Smooth muscle cell (in vitro differentiated cells): Measurements from ENCODE around the gene SEPTIN2. TPM values are rescaled to one million over a fixed set of nuclear protein-coding genes. Genes with fewer than 3 reads are reported as not detected.
A peak's percentile ranks its signal among the peaks of the same experiment; 100 is the strongest.

Experiments used
- DNase-seq: peaks from one replicate; lab custom pipeline; 2025; ENCODE audit not compliant: unreplicated experiment; lab: John Stamatoyannopoulos, UW
- H2AFZ ChIP-seq: fragments of 200-600 bp; sonication (generic); 2 replicates; pipeline ENCODE4 v1.6.0; 2016; ENCODE audit warnings: antibody characterized with exemption, low read depth, mild to moderate bottlenecking
- H3F3A ChIP-seq: fragments of 200-600 bp; sonication (generic); 2 replicates; pipeline ENCODE4 v1.6.0; 2017; ENCODE audit warnings: antibody characterized with exemption, low read depth
- H3K27ac ChIP-seq: fragments of 200-600 bp; sonication (generic); 2 replicates; pipeline ENCODE4 v1.5.1; 2016; ENCODE audit warnings: low read depth, mild to moderate bottlenecking
- H3K27me3 ChIP-seq: fragments of 200-600 bp; sonication (generic); 2 replicates; pipeline ENCODE4 v1.6.1; 2016; ENCODE audit warnings: low read depth, mild to moderate bottlenecking
- H3K36me3 ChIP-seq: fragments of 200-600 bp; sonication (generic); 2 replicates; pipeline ENCODE4 v1.5.1; 2016; ENCODE audit warnings: low read depth
- H3K4me1 ChIP-seq: fragments of 200-600 bp; sonication (generic); 2 replicates; pipeline ENCODE4 v1.5.1; 2016; ENCODE audit warnings: low read depth
- H3K4me2 ChIP-seq: fragments of 200-600 bp; sonication (generic); 2 replicates; pipeline ENCODE4 v1.6.0; 2016; ENCODE audit warnings: mild to moderate bottlenecking
- H3K4me3 ChIP-seq: fragments of 200-600 bp; sonication (generic); 2 replicates; pipeline ENCODE4 v1.5.1; 2016; ENCODE audit warnings: mild to moderate bottlenecking
- H3K79me2 ChIP-seq: fragments of 200-600 bp; sonication (generic); 2 replicates; pipeline ENCODE4 v1.6.0; 2016; ENCODE audit warnings: low read depth, mild to moderate bottlenecking
- H3K9ac ChIP-seq: fragments of 200-600 bp; sonication (generic); 2 replicates; pipeline ENCODE4 v1.6.0; 2016; ENCODE audit warnings: low read depth
- H3K9me3 ChIP-seq: fragments of 200-600 bp; sonication (generic); replicated peaks from 2 replicates; pipeline ENCODE4 v1.5.1; 2016; ENCODE audit warnings: low read depth
- H4K20me1 ChIP-seq: fragments of 200-600 bp; sonication (generic); 2 replicates; pipeline ENCODE4 v1.6.0; 2016; ENCODE audit warnings: low read depth
- CTCF ChIP-seq: fragments of 200-600 bp; sonication (generic); IDR thresholded peaks from 2 replicates; pipeline ENCODE4 v1.5.1; 2017; ENCODE audit warnings: borderline replicate concordance, mild to moderate bottlenecking, antibody characterized with exemption; ENCODE audit not compliant: insufficient read depth, poor library complexity, severe bottlenecking
- WGBS: methylation state at CpG from one replicate; pipeline ENCODE4 v1.1.7; 2016; ENCODE audit warnings: low lambda C conversion rate; 5-methylcytosine and 5-hydroxymethylcytosine counted together
- polyA plus RNA-seq: library from polyadenylated mRNA; unstranded; fragments of >200 nt; fragmentation: Nextera tagmentation; extraction: Ambion mirVana; gene quantifications from 2 replicates; pipeline ENCODE4 v1.2.1, GENCODE V29; 2016
- total RNA-seq: library from RNA; depleted of rRNA; stranded (reverse); fragments of >200 nt; gene quantifications from 2 replicates; pipeline ENCODE4 v1.2.3, GENCODE V29; 2014

SEPTIN2 gene
- total and polyA plus RNA-seq, 2 experiments from 2014 or later: 344 to 443 TPM

DNA sequence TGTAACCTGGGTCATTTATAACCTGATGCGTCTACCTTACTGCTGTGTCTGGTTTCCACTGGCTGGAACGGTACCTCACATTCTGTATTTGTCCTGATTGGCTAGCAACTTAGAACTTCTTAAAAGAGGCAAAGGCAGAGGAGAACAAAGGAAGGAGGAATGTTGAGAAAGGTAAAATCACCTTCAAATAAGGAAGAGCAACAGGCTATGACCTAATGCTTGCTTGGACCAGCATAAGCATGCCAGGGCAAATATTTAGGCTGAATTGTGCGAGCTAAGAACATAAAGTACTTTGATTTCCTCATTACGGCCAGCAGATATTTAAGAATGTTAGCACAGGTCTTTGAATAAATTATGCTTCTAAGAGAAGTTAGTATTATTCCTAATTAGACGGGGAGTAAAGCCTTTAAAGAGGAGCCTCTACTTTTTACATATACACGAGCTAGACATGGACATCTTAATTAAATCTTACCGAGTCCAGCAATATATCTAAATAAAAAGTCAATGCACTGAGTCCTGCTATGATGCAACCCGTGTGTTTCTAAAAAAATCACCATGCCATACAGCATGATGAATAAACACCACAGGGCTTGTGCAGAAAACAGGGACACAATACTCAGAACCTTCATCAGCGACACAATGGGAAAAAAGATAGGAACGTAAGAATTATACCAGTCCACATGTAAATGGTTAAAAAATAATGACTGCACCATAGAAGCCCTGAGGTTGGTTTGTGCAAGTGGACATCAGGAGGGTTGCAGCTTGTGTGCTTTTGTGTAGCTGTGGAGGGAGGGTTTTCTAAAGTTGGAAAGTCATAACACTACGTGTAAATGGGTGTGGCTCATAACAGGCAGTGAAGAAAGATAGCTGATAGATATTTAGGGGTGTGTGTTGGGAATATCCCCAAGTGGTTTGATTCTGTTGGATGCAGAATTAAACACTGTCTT, 14.2 kb downstream of the SEPTIN2 start:
- H3K4me1 ChIP-seq: peaks cover 1% of the 10 kb centered on the region
- WGBS: 92% methylated on average over 11 of the region's 11 CpGs
- peaks cover 21% of the 10 kb centered on the region for H3K36me3 ChIP-seq
- peaks cover 99% of the 10 kb centered on the region for H3K79me2 ChIP-seq
- H3K9me3 ChIP-seq: no peaks in the 10 kb centered on the region
- no peak overlapping the region for H3K4me3 ChIP-seq
- no peak for TF ChIP-seq CTCF
- no peak for DNase-seq
- H3K4me2 ChIP-seq: no peak overlapping the region
- H3K27me3 ChIP-seq: no peaks in the 10 kb centered on the region
- peak overlapping the region; percentile 36 for H3K27ac ChIP-seq
- no peak overlapping the region for H3K9ac ChIP-seq
- no peak overlapping the region for H2AFZ ChIP-seq
- H3F3A ChIP-seq: peaks cover 9% of the 10 kb centered on the region
- H4K20me1 ChIP-seq: peaks cover 100% of the 10 kb centered on the region

DNA sequence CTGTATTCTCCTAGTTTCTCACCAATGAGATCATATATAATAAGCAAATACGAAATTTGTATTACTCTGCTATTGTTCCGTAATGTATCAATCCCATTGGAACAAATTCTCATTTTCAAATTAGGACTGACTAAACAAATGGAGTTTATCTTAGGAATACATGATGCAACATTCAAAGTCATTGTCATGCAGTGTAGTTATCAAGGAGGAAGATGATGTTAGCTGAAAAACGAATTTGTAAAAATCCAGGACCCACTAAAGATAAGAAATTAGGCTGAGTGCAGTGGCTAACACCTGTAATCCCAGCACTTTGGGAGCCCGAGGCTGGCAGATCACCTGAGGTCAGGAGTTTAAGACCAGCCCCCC, 14.9 kb downstream of the SEPTIN2 start:
- Histone ChIP-seq H3K4me2 (no peak overlapping the region), H3K27me3 (no peaks in the 10 kb centered on the region), H3K9ac (no peak overlapping the region), H3K9me3 (no peaks in the 10 kb centered on the region), H3K4me3 (no peak overlapping the region), H2AFZ (no peak overlapping the region), H3K27ac (peak overlapping the region; percentile 25), H4K20me1 (peaks cover 100% of the 10 kb centered on the region), H3K79me2 (peaks cover 99% of the 10 kb centered on the region), H3F3A (peaks cover 15% of the 10 kb centered on the region), H3K36me3 (peaks cover 21% of the 10 kb centered on the region), H3K4me1 (no peaks in the 10 kb centered on the region)
- 88% methylated on average over 4 of the region's 4 CpGs for WGBS
- TF ChIP-seq CTCF: no peak
- DNase-seq: no peak

- Histone ChIP-seq H3K9ac (no peak overlapping the region), H3K79me2 (peaks cover 94% of the 10 kb centered on the region), H3K4me3 (no peak overlapping the region), H3K27me3 (no peaks in the 10 kb centered on the region), H2AFZ (no peak overlapping the region), H4K20me1 (peaks cover 95% of the 10 kb centered on the region), H3K27ac (no peak overlapping the region), H3K4me1 (no peaks in the 10 kb centered on the region), H3F3A (peaks cover 15% of the 10 kb centered on the region), H3K9me3 (no peaks in the 10 kb centered on the region), H3K36me3 (peaks cover 36% of the 10 kb centered on the region), H3K4me2 (no peak overlapping the region)
- WGBS: 96% methylated on average over 2 of the region's 2 CpGs
- TF ChIP-seq CTCF: no peak
- DNase-seq: no peak
These were observed 19.1 kb downstream of the SEPTIN2 start for GRCh38 chr2:241334813-241335212.
